ENCODE data around the gene KCTD10.

DNA sequence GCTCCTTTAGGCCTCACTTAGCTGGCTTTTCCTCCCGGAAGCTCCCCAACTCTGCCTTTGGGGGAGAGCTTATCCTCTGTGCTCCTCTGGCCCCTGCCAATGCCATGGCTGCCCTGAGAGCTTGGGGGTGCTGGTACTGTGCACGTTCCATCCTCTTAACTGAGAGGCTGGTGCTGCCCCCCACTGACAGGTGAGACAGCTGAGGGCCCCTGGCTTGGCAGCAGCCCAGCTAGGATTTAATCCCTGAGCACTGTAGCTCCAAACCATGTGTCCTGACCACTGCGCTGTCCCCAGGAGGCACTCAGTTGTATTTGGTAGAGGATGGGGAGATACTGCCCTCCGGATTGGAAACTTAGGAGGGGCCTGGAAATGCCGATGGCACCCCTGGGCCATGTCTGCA is 46.4 kb upstream of the KCTD10 start:
- TF ChIP-seq, protein P1, sequence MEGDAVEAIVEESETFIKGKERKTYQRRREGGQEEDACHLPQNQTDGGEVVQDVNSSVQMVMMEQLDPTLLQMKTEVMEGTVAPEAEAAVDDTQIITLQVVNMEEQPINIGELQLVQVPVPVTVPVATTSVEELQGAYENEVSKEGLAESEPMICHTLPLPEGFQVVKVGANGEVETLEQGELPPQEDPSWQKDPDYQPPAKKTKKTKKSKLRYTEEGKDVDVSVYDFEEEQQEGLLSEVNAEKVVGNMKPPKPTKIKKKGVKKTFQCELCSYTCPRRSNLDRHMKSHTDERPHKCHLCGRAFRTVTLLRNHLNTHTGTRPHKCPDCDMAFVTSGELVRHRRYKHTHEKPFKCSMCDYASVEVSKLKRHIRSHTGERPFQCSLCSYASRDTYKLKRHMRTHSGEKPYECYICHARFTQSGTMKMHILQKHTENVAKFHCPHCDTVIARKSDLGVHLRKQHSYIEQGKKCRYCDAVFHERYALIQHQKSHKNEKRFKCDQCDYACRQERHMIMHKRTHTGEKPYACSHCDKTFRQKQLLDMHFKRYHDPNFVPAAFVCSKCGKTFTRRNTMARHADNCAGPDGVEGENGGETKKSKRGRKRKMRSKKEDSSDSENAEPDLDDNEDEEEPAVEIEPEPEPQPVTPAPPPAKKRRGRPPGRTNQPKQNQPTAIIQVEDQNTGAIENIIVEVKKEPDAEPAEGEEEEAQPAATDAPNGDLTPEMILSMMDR (IDR thresholded peaks at IDR 0.05) = no peak
- TF ChIP-seq POLR2A (IDR thresholded peaks at IDR 0.05) (no peak), POLR2AphosphoS5 (IDR thresholded peaks at IDR 0.05) (no peak)

All from prostate gland (tissue), 2 donors.